ENCODE data around the gene SECISBP2L.

Gene SECISBP2L

DNA sequence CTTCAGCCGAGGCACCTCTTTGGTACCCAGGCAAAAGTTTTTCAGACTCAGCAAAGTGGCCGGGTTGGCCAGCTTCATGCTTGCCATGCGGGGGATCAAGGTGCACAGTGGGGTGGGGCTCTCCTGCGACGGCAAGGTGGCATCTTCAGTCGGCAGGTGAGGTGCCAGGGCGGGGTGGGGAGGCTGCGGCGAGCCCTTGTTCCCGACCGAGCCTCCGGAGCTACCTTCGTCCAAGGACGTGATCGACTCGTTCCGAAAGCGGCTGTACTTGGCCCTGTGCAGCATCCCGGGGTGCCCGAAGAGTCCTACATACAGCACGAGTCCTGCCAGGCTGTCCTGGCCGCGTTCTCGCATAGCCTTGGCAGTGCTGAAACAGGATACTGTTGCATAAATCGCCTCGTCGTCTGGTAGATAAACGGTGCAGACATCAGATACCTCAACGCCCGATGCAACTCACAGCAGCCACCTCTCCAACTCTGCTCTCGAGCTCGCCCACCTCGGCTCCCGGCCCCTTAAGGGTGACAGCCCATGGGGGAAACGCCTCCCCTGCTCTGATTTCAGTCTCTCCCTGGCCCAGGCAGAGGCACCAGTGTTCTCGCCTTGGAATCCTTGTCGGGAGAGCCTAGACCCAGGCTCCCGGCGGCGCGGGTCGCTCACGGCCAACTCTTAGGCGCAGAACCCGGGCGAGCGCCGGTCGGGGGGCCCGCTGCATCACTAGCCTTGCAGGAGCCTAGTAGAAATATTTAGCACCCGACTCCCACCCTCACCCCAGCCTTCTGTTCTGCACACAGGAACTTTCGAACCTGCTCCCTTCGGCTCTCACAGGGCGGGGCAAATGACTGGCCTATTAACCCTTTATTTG lies 83.4 kb downstream of the SECISBP2L start:
- DNase-seq = no peak

DNA sequence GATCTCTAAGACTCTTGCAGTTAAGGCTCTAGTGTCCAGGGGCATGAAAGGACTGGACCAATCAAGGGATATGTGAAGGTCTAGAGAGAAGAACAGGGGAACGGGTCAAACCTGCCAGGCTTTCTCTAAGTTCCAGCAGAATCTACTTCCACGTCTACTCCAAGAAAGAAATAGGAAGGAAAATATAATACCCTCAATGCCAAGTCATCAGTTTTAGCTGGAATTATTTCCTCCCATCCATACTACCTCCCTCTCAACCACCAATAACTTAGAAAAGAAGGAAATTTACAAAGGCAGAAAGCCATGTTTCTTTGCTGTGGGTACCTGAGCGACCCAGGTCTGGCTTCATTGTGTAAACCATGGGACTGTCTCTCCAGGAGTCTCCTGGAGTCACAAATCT lies 90.3 kb downstream of the SECISBP2L start:
- DNase-seq = no peak

DNA sequence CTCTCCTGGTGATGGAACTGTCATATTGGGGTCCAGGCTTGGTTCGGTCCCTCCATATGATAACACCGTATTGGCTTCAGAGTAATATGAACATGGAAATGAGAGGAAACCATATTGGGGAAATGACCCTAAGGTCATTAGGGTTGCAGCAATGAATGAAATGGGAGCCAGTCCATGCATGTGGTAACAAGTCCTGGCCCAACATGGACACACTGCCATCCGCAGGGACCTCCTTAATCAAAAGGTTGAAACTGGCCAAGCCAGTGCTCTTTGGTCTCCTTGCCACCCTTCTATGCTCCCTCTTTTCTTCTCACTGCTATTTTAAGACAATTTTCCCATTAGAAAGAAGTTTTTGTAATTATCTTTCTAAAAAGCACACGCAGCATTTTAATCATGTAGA lies 90.9 kb downstream of the SECISBP2L start:
- no peak for DNase-seq

DNA sequence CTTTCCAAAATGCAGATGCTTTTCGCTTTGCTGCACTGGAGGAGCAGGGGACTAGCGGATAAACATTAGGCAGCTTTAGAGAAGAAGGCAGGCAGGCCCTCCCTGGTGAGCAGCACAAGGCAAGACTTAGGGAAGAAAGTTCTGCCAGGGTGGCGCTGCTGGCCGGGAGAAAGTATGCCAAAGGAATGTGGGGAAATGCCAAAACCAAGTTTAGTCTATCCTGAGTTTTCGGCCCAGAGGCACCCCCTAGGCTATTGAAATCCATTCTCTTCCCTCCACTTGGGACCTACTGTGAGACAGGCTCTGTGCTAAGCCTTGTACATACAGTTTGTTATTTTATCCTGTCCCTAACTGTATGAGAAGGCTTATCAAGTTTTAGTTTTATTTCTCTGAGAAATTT lies 91.7 kb downstream of the SECISBP2L start:
- DNase-seq = no peak

DNA sequence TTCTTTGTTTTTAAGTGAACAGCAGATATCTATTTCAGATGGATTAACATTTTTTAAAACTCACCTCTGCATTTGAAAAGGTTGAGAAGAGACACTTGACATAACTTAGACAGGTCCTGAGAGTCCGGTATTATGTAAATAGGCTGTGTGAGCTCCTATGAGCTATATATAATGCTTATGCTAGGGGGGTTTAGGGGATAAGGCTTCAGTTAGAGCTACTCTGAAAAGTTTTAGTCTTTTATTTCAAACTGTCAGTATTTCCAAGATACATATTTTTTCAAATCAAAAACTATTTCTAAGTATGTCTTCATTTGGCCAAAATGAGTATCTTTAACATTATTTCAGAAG lies 99.4 kb downstream of the SECISBP2L start:
- DNase-seq = no peak

DNA sequence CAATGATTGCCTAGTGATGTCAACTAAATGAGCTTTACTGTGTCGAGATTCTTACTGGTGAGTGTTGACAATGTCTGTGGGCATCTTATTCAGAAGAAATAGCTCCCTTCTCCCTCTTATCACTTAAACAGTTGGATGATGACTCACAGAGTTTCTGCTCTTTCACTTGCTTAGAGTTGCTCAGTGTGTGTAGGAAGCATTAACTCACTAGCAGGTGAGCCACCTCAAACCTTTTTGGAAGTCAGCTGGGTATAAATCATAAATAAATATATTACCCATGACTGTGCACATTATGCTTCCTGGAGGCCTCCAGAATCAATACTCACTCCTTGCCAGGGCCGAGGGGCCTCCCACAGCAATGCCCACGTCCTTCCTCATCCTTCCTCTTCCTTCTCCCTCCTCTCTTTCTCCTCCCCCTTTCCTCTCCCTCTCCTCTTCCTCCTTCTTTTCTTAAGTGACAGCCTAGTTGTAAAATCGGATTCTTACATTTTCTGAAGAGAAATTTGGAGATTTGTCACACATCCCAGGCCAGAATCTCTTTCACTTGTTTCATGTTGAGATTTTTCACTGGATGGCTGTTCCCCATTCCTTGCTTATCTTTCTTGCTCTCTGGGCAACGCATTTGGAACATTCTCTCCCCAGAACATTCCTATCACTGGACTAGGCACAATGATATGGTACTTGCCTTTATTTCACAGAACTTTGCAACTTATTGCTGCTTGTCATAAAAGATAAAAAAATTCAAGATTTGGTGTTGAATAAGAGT lies 100.0 kb downstream of the SECISBP2L start:
- DNase-seq = no peak

DNA sequence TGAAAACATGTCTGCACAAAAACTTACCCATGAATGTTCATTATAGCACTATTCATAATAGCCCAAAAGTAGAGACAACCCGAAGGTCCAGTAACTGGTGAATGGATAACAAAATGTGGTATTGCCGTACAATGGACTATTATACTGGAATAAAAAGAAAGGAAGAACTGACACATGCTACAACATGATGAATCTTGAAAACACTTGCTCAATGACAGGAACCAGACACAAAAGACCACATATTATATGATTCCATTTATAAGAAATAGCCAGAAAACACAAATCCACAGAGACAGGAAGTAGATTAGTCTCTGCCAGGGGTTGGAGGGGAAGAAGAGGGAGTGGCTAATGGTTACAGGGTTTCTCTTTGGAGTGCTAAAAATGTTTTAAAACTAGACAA lies 100.9 kb downstream of the SECISBP2L start:
- DNase-seq = no peak

DNA sequence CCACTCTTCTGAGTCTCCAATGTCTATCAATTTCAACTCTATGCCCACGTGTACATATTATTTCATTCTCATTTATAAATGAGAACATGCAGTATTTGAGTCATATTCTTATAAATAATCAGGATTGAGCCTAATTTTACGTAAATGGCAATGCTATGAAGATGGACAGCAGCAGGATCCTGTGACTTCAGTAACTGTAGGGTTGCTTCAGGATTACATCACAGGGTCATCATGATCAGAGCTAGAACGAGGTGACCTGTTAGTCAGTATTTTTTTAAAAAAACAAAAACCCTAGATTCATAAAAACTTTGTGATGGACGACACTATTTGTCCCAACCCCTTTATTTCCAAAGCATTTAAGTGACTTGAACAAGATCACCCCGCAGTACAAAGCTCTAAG lies 104.3 kb downstream of the SECISBP2L start:
- DNase-seq = no peak

DNA sequence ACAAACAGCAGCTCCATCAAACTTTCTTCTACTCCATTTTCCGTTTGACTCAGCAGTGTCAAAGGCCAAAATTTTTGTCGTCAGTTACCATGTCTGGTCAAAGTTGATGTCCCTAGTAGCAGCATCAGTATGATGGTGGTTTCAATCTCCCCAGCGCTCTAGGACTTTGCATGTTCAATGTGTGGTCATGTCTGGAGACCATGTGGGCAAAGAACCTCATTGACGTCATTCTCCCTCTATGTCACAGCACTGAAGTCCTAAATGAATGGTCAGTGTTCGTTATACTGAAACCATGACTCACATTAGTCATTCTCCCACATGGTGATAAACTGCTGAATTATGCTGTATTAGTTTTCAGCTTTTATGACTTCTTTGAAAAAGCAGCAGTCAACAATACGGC lies 105.7 kb downstream of the SECISBP2L start:
- DNase-seq = no peak

DNA sequence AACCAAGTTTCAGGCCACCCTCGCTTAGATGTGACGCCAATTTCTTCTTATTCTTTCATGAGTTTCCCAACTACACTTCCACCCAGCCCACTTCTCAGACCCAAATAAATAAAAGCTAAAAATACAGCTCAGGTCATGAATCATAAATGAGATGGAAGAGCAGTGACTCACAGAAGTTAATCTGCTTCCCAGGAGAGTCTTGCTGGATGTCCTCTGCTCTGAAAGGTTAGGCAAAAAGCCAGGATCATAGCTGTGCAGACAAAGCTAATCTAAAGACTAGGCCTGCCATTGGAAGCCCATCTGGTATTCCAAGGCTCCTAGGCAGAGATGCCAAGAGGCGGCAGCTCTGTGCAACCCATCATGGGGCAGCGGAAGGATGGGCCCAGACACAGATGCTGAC lies 106.6 kb downstream of the SECISBP2L start:
- no peak for DNase-seq
